ENCODE data around the gene LGALS1. TPM values are rescaled to one million over a fixed set of nuclear protein-coding genes. Genes with fewer than 3 reads are reported as not detected.

Gene LGALS1
- polyA plus RNA-seq, 1 of the 3 experiments (the other 2 are of a cell fraction), result 12,045 TPM

DNA sequence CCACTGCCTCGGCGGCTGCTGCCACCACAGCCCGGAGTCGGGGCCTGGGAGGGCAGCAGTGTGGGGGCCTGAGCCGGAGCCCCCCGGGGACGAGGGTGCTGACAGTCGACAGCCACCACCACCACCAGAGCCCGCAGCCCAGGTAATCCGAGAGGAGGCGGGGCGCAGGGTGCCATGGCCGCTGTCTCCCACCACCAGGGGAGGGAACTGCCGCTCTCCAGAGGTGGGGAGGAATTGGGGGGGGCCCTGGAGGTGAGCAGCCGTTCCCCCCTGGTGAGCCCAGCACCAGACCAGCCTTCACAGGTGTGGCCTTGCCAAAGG, 34.0 kb downstream of the LGALS1 start (continued):
- TF ChIP-seq, protein P1, sequence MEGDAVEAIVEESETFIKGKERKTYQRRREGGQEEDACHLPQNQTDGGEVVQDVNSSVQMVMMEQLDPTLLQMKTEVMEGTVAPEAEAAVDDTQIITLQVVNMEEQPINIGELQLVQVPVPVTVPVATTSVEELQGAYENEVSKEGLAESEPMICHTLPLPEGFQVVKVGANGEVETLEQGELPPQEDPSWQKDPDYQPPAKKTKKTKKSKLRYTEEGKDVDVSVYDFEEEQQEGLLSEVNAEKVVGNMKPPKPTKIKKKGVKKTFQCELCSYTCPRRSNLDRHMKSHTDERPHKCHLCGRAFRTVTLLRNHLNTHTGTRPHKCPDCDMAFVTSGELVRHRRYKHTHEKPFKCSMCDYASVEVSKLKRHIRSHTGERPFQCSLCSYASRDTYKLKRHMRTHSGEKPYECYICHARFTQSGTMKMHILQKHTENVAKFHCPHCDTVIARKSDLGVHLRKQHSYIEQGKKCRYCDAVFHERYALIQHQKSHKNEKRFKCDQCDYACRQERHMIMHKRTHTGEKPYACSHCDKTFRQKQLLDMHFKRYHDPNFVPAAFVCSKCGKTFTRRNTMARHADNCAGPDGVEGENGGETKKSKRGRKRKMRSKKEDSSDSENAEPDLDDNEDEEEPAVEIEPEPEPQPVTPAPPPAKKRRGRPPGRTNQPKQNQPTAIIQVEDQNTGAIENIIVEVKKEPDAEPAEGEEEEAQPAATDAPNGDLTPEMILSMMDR (IDR thresholded peaks at IDR 0.05), result no peak

GRCh38 chr22:37710675-37711074, 35.2 kb downstream of the LGALS1 start:
- Histone ChIP-seq H3K36me3 (replicated peaks in 1 of 2; ENCODE audit: control insufficient read depth in 1 of 2, insufficient read depth in 2 of 2, low read length in 1 of 2) (peaks cover 0 to 3% of the 10 kb centered on the region in 2 experiments), H3K9ac (no peak overlapping the region), H3K4me1 (ENCODE audit: control insufficient read depth in 1 of 2, insufficient read depth in 2 of 2, low read depth in 1 of 2, low read length in 1 of 2) (no peaks in the 10 kb centered on the region), H3K4me2 (no peak overlapping the region), H3F3A (replicated peaks; ENCODE audit: insufficient read depth) (peaks cover 5% of the 10 kb centered on the region), H3K79me2 (ENCODE audit: insufficient read depth) (no peaks in the 10 kb centered on the region), H4K20me1 (ENCODE audit: insufficient read depth) (no peaks in the 10 kb centered on the region), H3K9me2 (no peaks in the 10 kb centered on the region), H2AFZ (ENCODE audit: low read depth) (no peak overlapping the region), H3K9me3 (no peaks in the 10 kb centered on the region), H3K27me3 (ENCODE audit: insufficient read depth) (no peaks in the 10 kb centered on the region), H3K27ac (ENCODE audit: low read depth in 2 of 2, low read length in 1 of 2) (no peak overlapping the region), H3K4me3 (ENCODE audit: low read depth in 2 of 2, low read length in 1 of 2) (no peak overlapping the region)
- no peak for DNase-seq
- ChIA-PET POLR2A (no interaction called here), CTCF (interaction anchor here (2.3 kb wide), 1 partner anchor 14 kb away, joined by 12 read pairs; the partner anchor contains the start of gene TRIOBP)
- WGBS (ENCODE audit: low lambda C conversion rate), result 88% methylated on average over 1 of the region's 3 CpGs
- TF ChIP-seq RCOR1 (IDR thresholded peaks at IDR 0.05; ENCODE audit: low read length), result no peak
- TF ChIP-seq CHD2 (IDR thresholded peaks at IDR 0.05; ENCODE audit: low read length, partially characterized antibody), result no peak
- TF ChIP-seq, protein P2, sequence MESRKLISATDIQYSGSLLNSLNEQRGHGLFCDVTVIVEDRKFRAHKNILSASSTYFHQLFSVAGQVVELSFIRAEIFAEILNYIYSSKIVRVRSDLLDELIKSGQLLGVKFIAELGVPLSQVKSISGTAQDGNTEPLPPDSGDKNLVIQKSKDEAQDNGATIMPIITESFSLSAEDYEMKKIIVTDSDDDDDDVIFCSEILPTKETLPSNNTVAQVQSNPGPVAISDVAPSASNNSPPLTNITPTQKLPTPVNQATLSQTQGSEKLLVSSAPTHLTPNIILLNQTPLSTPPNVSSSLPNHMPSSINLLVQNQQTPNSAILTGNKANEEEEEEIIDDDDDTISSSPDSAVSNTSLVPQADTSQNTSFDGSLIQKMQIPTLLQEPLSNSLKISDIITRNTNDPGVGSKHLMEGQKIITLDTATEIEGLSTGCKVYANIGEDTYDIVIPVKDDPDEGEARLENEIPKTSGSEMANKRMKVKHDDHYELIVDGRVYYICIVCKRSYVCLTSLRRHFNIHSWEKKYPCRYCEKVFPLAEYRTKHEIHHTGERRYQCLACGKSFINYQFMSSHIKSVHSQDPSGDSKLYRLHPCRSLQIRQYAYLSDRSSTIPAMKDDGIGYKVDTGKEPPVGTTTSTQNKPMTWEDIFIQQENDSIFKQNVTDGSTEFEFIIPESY (IDR thresholded peaks at IDR 0.05; ENCODE audit: borderline replicate concordance, low read depth), result no peak
- no peak for TF ChIP-seq REST (IDR thresholded peaks at IDR 0.05; ENCODE audit: low read depth, low read length)
- no peak for TF ChIP-seq RAD21 (IDR thresholded peaks at IDR 0.05; ENCODE audit: low read length)
- no peak for TF ChIP-seq EP300 (IDR thresholded peaks at IDR 0.05; ENCODE audit: borderline replicate concordance in 1 of 2, low read depth in 1 of 2, low read length in 1 of 2)
- TF ChIP-seq JUND (IDR thresholded peaks at IDR 0.05), result no peak
- TF ChIP-seq, protein P1 (IDR thresholded peaks at IDR 0.05), result no peak
- no peak for TF ChIP-seq MEF2A (IDR thresholded peaks at IDR 0.05; ENCODE audit: borderline replicate concordance, low read depth)
- no peak for TF ChIP-seq SMC3 (IDR thresholded peaks at IDR 0.05; ENCODE audit: low read depth, low read length)
- TF ChIP-seq PBX3 (IDR thresholded peaks at IDR 0.05), result no peak
- no peak for TF ChIP-seq RXRA (IDR thresholded peaks at IDR 0.05; ENCODE audit: borderline replicate concordance, low read depth)
- no peak for TF ChIP-seq EZH2phosphoT487 (IDR thresholded peaks at IDR 0.05; ENCODE audit: borderline replicate concordance, low read depth)
- TF ChIP-seq FOXJ3 (CRISPR knock-in tag; IDR thresholded peaks at IDR 0.05), result no peak
- TF ChIP-seq, protein P3, sequence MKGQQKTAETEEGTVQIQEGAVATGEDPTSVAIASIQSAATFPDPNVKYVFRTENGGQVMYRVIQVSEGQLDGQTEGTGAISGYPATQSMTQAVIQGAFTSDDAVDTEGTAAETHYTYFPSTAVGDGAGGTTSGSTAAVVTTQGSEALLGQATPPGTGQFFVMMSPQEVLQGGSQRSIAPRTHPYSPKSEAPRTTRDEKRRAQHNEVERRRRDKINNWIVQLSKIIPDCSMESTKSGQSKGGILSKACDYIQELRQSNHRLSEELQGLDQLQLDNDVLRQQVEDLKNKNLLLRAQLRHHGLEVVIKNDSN (IDR thresholded peaks at IDR 0.05; ENCODE audit: borderline replicate concordance, low read depth), result no peak
- TF ChIP-seq IRF3 (IDR thresholded peaks at IDR 0.05; ENCODE audit: low read depth, low read length), result no peak
- TF ChIP-seq MXI1 (IDR thresholded peaks at IDR 0.05; ENCODE audit: low read depth, low read length), result no peak
